ENCODE data around the gene SCAP.

Gene SCAP

GRCh38 chr3:47432673-47433072 lies 43.1 kb downstream of the SCAP start:
- DNase-seq (ENCODE audit: low read depth, low spot score), result no peak

DNA sequence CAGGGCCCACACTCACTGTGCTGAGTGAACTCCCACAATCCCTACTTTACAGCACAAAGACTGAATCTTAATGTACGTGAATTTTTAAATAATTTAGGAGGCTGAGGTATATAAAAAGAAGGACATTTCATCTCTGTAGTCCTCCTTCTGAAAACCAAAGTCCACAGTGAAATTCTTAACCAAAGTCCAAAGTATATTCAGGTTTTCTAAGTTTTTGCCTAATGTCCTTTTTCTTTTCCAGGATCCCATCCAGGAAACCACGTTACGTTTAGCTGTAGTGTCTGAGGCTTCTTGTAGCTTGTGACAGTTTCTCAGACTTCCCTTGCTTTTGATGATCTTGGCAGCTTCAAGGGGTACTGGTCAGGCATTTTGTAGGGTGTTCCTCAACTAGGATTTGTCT lies 44.5 kb downstream of the SCAP start:
- DNase-seq (ENCODE audit: low read depth, low spot score), result no peak

DNA sequence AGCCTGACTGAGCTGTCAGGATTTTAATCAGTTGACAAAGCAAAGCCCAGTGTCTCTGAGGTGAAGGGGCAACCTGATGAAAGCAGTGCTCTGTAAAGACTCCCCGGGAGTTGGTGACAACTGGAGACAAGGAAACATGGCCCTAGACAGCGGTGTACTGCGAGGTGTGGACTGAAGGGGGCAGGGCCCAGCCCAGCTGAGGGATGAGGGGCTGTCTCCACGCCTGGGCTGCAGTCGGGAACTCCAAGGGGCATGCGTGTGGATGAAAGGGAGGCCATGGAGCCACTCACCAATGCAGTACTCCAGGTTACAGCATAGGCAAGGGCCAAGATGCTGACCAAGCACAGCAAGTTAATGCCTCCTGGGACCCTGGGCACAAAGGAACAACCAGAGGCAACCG lies 45.1 kb downstream of the SCAP start:
- DNase-seq (ENCODE audit: low read depth, low spot score), result no peak

DNA sequence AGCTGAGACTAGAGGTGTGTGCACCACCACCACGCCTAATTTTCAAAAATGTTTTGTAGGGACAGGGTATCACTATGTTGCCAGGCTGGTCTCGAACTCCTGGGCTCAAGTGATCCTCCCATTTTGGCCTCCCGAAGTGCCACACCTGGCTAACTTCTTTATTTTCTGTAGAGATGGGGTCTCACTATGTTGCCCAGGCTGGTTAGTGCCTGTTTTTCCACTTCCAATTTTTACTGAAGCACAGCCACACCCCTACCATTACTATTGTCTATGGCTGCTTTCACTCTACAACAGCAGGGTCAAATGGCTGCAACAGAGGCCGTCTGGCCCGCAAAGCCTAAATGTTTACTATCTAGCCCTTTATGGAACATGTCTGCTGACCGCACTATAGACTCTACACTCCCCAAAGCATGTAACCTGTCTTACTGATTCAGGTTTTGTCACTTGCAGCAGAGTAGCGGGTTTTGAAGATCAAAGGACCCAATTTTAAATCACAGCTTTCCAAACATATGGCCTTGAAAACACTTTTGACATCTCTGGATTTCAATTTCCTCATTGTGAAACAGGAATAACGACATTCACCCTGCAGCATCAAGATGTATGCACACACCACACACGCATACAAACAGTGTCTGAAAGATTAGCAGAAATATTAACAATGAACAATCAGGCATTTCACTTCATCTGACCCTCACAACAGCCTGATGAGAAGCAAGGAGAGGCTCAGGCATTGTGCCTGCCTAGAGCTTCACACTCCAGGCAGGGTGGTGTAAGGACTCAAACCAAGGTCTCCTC lies 46.1 kb downstream of the SCAP start:
- no peak for DNase-seq (ENCODE audit: low read depth, low spot score)

DNA sequence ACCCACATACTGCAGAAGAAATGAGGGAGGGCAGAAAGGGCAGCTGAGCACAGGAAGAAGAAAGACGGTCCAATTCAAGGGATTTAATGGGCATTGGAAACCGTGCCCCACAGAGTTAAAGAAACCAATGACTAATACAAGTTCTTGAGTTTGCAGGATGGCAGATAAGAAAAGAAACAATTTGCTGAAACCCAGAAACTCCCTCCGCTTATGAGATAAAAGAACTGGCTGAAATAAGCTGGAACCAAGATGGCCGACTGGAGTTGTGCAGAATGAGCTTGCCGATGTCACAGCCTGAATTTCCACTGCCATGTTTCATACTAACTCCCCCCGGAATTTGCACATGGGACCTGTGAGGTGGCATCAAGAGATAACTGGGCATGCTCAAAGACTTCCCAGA lies 47.1 kb downstream of the SCAP start:
- no peak for DNase-seq (ENCODE audit: low read depth, low spot score)

DNA sequence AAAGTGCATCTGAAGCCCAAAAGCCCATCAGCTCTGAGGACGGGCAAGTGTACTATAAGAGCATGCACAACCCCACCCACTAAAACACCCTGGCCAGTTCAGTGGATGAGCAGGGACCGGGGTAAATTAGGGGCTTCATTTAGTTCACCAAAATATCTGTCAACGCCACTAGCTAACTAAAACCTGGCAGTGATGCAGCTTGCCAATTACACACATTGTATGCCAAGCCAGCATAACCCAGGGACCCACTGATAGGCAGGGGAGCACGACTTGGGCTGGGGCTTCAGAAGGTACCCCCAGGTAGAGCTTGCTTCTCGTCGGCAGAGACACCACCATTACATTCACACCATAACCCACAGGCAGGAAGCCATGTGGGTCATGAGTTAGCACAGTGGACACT lies 47.9 kb downstream of the SCAP start:
- DNase-seq (ENCODE audit: low read depth, low spot score), result no peak

- no peak for DNase-seq (ENCODE audit: low read depth, low spot score)
Measured at GRCh38 chr3:47425959-47426358, 49.8 kb downstream of the SCAP start.

DNA sequence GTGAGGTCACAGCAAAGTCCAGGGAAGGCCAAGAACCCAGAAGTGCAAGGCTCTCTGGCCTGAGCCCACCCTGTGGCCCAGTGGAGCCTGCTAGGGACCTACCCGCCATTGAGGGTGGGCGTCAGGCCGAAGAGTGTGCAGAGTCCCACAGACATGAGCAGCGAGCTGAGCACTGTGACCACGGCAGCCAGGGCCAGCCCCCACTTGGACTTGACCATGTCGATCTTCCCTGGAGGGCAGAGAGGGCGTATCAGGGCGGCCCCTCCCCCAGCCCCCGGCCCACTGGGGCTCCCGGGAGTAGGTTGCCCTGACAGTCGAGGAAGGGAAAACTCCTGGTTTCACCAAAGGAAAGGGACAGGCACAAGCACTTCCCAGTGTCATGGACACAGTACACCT lies 50.4 kb downstream of the SCAP start:
- no peak for DNase-seq (ENCODE audit: low read depth, low spot score)

GRCh38 chr3:47424434-47425382 lies 51.0 kb downstream of the SCAP start:
- DNase-seq (ENCODE audit: low read depth, low spot score), result no peak

DNA sequence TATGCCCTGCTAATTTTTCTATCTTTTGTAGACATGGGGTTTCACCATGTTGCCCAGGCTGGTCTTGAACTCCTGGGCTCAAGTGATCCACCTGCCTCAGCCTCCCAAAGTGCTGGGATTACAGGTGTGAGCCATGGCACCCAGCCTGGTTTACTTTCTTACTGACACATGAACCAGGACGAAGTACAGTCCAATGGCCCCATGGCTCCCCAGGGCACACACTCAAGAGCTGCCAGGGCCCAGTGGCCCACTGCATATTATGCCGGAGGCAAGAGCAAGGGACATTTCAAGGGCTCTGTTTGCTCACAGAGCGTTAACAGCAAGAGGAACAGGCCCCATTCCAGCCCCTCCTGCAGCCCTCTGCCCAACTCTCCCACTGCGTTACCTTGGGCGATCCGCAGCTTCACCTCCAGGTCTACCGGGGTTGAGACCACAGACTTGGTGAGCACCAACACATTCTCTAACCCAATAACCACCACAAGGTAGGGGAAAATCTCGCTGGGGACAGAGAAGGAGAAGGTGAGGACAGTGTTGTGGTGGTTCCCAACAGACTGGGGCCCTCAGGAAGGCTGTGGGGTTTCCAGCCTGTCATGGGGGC lies 52.1 kb downstream of the SCAP start:
- no peak for DNase-seq (ENCODE audit: low read depth, low spot score)

GRCh38 chr3:47422743-47423142 lies 53.0 kb downstream of the SCAP start:
- DNase-seq (ENCODE audit: low read depth, low spot score), result no peak

- DNase-seq (ENCODE audit: low read depth, low spot score), result no peak
Measured at GRCh38 chr3:47421741-47422649, 53.7 kb downstream of the SCAP start.

- DNase-seq (ENCODE audit: low read depth, low spot score), result peak; percentile 77
Measured at GRCh38 chr3:47420511-47421484, 54.9 kb downstream of the SCAP start.

DNA sequence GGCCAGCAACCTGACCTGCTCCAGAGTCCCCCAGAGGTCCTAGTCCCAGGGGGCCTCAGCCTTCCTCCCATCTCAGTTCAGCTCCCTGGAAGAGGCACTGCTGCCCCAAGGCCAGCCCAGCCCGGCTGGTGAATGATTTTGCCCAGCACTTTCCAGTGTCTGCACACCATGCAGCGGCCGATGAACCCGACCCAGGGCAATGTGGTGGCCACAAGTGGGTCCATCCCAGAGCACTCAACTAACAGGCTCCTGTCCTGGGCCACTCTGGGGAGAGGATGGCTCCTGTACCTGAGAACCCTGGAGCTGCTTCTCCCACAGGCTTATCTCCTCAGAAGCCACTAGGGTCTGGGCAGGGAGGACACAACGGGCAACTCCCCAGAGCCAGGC lies 55.7 kb downstream of the SCAP start:
- DNase-seq (ENCODE audit: low read depth, low spot score), result no peak

GRCh38 chr3:47419083-47420043 lies 56.4 kb downstream of the SCAP start:
- no peak for DNase-seq (ENCODE audit: low read depth, low spot score)

DNA sequence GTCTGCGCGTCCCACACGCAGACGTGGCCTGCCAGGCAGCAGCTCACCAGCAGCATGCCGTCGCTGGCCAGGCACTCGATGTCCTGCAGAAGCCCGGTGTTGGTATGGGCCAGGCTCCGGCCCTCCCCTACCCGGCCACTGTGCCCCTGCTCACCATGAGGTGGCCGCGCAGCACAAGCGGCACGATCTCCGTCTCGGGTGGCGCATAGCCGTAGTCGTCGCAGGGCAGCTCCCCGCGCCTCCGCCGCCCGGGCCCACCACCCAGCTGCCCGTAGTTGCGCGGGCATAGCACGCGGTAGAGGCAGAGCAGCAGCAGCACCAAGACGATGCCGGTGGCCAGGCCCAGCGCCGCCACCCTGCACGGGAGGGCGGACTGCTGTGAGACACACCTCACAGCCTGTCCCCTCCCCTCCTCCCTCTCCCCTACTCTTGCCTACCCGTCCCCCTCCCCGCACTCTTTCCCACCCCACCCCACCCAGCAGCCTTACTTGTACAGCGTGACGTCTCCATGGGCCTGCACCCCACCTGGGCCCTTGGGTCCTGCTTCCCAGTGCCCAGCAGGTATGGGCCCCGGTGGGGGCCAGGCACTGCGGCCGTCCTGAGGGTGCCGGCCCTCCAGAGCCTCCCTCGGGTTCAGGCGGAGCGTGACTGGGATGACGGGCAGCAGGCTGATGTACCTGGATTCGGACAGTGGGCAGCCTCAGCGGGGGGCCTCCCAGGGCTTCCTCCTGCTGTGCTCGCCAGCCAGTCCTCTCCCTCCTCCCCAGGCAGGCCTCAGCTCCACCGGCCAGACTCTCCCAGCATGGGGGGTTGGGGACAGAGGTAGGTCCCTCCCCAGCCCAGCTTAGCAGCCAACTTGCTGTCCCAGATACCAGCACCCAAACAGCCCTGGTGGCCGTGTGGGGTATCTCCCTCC lies 57.3 kb downstream of the SCAP start:
- DNase-seq (ENCODE audit: low read depth, low spot score), result no peak

DNA sequence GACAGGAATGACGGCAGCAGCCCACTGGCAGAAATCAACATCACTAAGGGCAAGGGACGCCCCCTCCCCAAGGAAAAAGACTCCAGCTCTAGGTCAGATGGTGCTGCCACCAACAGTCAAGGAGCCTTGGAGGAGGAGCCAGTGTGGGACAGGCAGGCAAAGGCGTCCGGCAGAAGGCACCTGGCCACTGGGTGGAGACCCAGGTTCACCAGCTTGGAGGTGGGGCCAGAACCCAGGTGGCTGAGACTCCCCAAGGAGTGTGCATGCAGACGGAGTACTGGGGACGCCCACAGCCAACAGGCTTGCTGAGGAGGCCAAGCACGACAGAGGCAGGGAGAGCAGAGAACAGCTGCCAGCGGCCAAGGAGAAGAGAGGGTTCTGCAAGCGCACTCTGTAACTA lies 59.7 kb downstream of the SCAP start:
- DNase-seq (ENCODE audit: low read depth, low spot score), result no peak

Data from activated naive CD8-positive, alpha-beta T cell treated with anti-CD3 and anti-CD28 coated beads, Interleukin-2, amount 50 U/mL, for 16 hours (primary cell).